ENCODE data around the gene TAS2R40. TPM values are rescaled to one million over a fixed set of nuclear protein-coding genes. Genes with fewer than 3 reads are reported as not detected.
"Not testable (repeated sequence)": the region's sequence is repeated elsewhere in the genome, so short reads cannot be mapped to it uniquely, and the experiment has no call there.

Gene TAS2R40
- total RNA-seq, 1 donor, result not detected

DNA sequence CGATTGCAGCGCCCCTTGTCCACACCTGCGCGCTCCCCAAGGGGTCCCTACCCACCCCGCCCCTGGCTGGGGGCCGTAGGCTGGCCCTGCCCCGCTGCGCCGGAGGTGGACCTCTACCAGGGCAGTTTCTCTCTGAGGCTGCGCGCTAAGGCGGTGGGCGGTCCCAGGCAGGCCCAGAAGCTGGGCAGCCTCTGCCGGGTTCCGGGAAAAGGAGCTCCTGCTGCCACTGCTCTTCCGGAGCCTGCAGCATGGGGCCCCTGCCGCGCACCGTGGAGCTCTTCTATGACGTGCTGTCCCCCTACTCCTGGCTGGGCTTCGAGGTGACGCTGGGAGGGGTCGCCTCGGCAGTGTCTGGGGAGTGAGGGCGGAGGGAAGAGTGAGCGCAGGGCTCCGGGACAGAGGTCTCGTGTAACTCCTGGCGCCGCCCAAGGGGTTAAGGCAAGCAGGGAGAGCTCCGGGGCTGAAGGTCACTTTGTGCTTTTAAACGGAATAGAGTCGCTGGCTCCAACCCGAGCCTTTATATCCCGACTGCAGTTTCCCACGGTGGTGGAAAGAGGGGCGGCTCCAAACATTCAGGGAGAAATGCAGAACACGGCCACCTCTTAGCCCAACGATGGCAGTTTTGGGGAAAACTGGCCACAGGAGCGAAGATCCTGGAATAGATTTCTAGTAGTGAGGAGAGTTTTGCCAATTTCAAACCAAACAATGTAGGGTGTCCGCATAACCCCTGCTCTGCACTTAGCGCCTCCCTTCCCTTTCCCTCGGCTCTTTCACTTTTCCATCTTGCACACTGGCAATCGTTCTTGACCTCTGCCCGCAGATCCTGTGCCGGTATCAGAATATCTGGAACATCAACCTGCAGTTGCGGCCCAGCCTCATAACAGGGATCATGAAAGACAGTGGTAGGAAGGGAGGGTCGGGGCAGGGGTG, 41.7 kb downstream of the TAS2R40 start, which contains the start of gene GSTK1:
Gene GSTK1 (plus strand): TSS at position 176 of the 930 bp plus-strand sequence. CDS start 73 bp downstream, at position 249.
- TF ChIP-seq, protein P1, sequence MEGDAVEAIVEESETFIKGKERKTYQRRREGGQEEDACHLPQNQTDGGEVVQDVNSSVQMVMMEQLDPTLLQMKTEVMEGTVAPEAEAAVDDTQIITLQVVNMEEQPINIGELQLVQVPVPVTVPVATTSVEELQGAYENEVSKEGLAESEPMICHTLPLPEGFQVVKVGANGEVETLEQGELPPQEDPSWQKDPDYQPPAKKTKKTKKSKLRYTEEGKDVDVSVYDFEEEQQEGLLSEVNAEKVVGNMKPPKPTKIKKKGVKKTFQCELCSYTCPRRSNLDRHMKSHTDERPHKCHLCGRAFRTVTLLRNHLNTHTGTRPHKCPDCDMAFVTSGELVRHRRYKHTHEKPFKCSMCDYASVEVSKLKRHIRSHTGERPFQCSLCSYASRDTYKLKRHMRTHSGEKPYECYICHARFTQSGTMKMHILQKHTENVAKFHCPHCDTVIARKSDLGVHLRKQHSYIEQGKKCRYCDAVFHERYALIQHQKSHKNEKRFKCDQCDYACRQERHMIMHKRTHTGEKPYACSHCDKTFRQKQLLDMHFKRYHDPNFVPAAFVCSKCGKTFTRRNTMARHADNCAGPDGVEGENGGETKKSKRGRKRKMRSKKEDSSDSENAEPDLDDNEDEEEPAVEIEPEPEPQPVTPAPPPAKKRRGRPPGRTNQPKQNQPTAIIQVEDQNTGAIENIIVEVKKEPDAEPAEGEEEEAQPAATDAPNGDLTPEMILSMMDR (IDR thresholded peaks at IDR 0.05; ENCODE audit: insufficient read depth, low read depth, low read length), result no peak
- peak within 1 kb of the TSS; percentile 85 for H3K4me3 ChIP-seq (ENCODE audit: low read depth, low read length)
- peak; percentile 64 for DNase-seq (ENCODE audit: low read depth)

- H3K4me3 ChIP-seq (ENCODE audit: low read depth, low read length), result peak overlapping the region; percentile 85
- not testable (repeated sequence) for DNase-seq (ENCODE audit: low read depth)
Observed at GRCh38 chr7:143264196-143264568, 42.3 kb downstream of the TAS2R40 start.

- DNase-seq (ENCODE audit: low read depth), result no peak
- H3K4me3 ChIP-seq (ENCODE audit: low read depth, low read length), result no peak overlapping the region
Observed at GRCh38 chr7:143265017-143265693, 43.3 kb downstream of the TAS2R40 start.

DNA sequence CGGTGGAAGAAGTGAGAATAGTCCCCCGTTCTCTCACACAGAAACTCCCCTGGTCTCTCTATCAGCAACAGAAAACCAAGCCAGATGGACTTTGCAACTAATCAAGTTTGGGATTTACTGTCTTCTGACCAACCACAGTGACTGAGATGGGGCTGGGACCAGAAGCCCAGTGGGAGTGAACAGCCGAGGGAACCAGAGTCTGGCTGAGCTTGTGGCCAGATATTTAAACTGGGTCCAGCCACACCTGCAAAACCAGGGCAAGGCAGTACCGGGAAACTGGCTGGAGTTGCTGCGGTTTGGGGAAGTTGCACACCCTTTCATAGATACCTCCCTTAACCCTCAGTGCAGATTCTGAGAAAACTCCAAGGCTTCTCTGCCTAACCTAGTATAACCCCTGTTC, 47.4 kb downstream of the TAS2R40 start:
- TF ChIP-seq, protein P1 (IDR thresholded peaks at IDR 0.05; ENCODE audit: insufficient read depth, low read depth, low read length), result no peak
- H3K4me3 ChIP-seq (ENCODE audit: low read depth, low read length), result no peak overlapping the region
- no peak for DNase-seq (ENCODE audit: low read depth)

More at GRCh38 chr7:143265017-143265693, 43.3 kb downstream of the TAS2R40 start:
- TF ChIP-seq, protein P1 (IDR thresholded peaks at IDR 0.05; ENCODE audit: insufficient read depth, low read depth, low read length), result no peak

- no peak overlapping the region for H3K4me3 ChIP-seq (ENCODE audit: low read depth, low read length)
- TF ChIP-seq, protein P1 (IDR thresholded peaks at IDR 0.05; ENCODE audit: insufficient read depth, low read depth, low read length), result no peak
- DNase-seq (ENCODE audit: low read depth), result no peak
Observed at GRCh38 chr7:143271240-143271639, 49.4 kb downstream of the TAS2R40 start.

Small RNA genes within 50 kb of the gene (small RNA-seq; reads per million reads assigned to genes)
- gene AC073342.3, result not detected

Other genes with a start within 250 kb of the TAS2R40 start
- not detected in 2 replicates for gene OR9A2, start 194.9 kb upstream of the TAS2R40 start, total RNA-seq
- not detected in 2 replicates for gene OR6V1, start 169.7 kb upstream of the TAS2R40 start, total RNA-seq
- gene PIP, start 90.0 kb upstream of the TAS2R40 start, total RNA-seq, result not detected in 2 replicates
- not detected in 2 replicates for gene TAS2R39, start 38.6 kb upstream of the TAS2R40 start, total RNA-seq
- gene GSTK1, start 41.4 kb downstream of the TAS2R40 start, total RNA-seq, result 63.1 and 69.1 TPM in 2 replicates
- gene TMEM139, start 62.9 kb downstream of the TAS2R40 start, total RNA-seq, result not detected in 2 replicates
- gene CASP2, start 66.3 kb downstream of the TAS2R40 start, total RNA-seq, result 11.9 and 16.0 TPM in 2 replicates
- under 0.01 TPM in 2 replicates for gene CLCN1, start 94.1 kb downstream of the TAS2R40 start, total RNA-seq
- 1.3 and 2.2 TPM in 2 replicates for gene FAM131B, start 140.7 kb downstream of the TAS2R40 start, total RNA-seq
- 71.7 and 96.3 TPM in 2 replicates for gene ZYX, start 159.3 kb downstream of the TAS2R40 start, total RNA-seq
- 0.32 TPM in 1 of 2 replicates, not detected in the other for gene EPHA1, start 186.8 kb downstream of the TAS2R40 start, total RNA-seq
- not detected in 2 replicates for gene TAS2R60, start 221.4 kb downstream of the TAS2R40 start, total RNA-seq